Measurements from ENCODE around the gene LZTR1. TPM values are rescaled to one million over a fixed set of nuclear protein-coding genes. Genes with fewer than 3 reads are reported as not detected.

The LZTR1 gene
- total RNA-seq, 1 donor from 2014 or later, result 87.0 TPM

- H3K4me3 Mint-ChIP-seq (ENCODE audit: unreplicated experiment), result no peak overlapping the region
- DNase-seq (ENCODE audit: low spot score), result no peak
- peaks cover 11% of the 10 kb centered on the region for H3K4me1 Mint-ChIP-seq (ENCODE audit: low read depth)
- peaks cover 2% of the 10 kb centered on the region for H3K27me3 Mint-ChIP-seq (ENCODE audit: low read depth)
- H3K36me3 Mint-ChIP-seq (ENCODE audit: low read depth), result no peaks in the 10 kb centered on the region
- TF ChIP-seq, protein P1, sequence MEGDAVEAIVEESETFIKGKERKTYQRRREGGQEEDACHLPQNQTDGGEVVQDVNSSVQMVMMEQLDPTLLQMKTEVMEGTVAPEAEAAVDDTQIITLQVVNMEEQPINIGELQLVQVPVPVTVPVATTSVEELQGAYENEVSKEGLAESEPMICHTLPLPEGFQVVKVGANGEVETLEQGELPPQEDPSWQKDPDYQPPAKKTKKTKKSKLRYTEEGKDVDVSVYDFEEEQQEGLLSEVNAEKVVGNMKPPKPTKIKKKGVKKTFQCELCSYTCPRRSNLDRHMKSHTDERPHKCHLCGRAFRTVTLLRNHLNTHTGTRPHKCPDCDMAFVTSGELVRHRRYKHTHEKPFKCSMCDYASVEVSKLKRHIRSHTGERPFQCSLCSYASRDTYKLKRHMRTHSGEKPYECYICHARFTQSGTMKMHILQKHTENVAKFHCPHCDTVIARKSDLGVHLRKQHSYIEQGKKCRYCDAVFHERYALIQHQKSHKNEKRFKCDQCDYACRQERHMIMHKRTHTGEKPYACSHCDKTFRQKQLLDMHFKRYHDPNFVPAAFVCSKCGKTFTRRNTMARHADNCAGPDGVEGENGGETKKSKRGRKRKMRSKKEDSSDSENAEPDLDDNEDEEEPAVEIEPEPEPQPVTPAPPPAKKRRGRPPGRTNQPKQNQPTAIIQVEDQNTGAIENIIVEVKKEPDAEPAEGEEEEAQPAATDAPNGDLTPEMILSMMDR (IDR thresholded peaks at IDR 0.05), result no peak
- H3K27ac Mint-ChIP-seq (ENCODE audit: unreplicated experiment), result no peak overlapping the region
- peaks cover 10% of the 10 kb centered on the region for H3K9me3 Mint-ChIP-seq (ENCODE audit: low read depth)
Measured at GRCh38 chr22:20975541-20976290, 6.4 kb upstream of the LZTR1 start.

DNA sequence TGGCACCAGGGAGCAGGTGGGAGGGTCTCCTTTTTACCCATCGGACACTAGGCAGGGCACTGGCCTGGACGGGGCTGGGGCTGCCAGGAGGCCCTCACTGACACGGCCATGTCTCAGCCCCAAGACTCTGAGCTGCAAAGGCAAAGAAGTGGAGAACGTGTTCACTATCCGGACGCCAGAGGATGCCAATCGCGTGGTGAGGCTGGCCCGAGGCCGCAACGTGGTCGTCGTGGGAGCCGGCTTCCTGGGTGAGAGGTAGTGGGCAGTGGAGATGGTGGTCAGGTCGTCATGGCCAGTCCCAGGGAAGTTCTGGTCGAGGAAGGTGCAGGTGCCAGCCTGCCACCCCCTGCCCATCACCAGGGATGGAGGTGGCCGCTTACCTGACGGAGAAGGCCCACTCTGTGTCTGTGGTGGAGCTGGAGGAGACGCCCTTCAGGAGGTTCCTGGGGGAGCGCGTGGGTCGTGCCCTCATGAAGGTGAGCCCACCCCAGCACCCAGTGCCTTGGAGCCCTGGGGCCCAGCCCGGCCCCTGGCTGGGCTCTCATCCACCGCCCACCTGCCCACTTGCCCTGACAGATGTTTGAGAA is 5.7 kb upstream of the LZTR1 start:
- Mint-ChIP-seq H3K9me3 (ENCODE audit: low read depth) (peaks cover 10% of the 10 kb centered on the region), H3K27ac (ENCODE audit: unreplicated experiment) (no peak overlapping the region), H3K27me3 (ENCODE audit: low read depth) (peaks cover 2% of the 10 kb centered on the region), H3K36me3 (ENCODE audit: low read depth) (no peaks in the 10 kb centered on the region), H3K4me3 (ENCODE audit: unreplicated experiment) (no peak overlapping the region), H3K4me1 (ENCODE audit: low read depth) (peaks cover 16% of the 10 kb centered on the region)
- peak; percentile 83 for DNase-seq (ENCODE audit: low spot score)
- TF ChIP-seq, protein P1 (IDR thresholded peaks at IDR 0.05), result no peak

DNA sequence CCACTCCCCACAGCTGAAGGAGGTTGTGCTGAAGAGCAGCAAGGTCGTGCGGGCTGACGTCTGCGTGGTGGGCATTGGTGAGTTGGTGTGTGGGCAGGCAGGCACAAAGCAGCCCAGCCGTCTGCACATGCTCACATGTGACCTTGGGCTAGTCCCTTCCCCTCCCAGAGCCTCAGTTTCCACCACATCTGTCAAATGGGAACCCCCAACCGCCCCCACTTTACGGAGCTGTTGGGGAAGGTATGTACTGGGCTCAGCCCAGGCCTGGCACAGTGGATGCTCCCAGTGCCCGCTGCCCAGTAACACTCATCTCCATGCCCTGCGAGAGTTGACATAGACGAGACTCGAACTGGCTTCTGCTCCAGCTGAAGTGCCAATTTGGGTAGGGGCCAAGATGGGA is 5.1 kb upstream of the LZTR1 start:
- H3K4me1 Mint-ChIP-seq (ENCODE audit: low read depth), result peaks cover 19% of the 10 kb centered on the region
- TF ChIP-seq, protein P1 (IDR thresholded peaks at IDR 0.05), result no peak
- H3K4me3 Mint-ChIP-seq (ENCODE audit: unreplicated experiment), result no peak overlapping the region
- no peak overlapping the region for H3K27ac Mint-ChIP-seq (ENCODE audit: unreplicated experiment)
- H3K36me3 Mint-ChIP-seq (ENCODE audit: low read depth), result no peaks in the 10 kb centered on the region
- DNase-seq (ENCODE audit: low spot score), result no peak
- H3K9me3 Mint-ChIP-seq (ENCODE audit: low read depth), result peaks cover 10% of the 10 kb centered on the region
- H3K27me3 Mint-ChIP-seq (ENCODE audit: low read depth), result peaks cover 2% of the 10 kb centered on the region

- H3K9me3 Mint-ChIP-seq (ENCODE audit: low read depth), result peaks cover 10% of the 10 kb centered on the region
- no peak for DNase-seq (ENCODE audit: low spot score)
- H3K4me1 Mint-ChIP-seq (ENCODE audit: low read depth), result peaks cover 20% of the 10 kb centered on the region
- TF ChIP-seq, protein P1 (IDR thresholded peaks at IDR 0.05), result no peak
- no peak overlapping the region for H3K27ac Mint-ChIP-seq (ENCODE audit: unreplicated experiment)
- peaks cover 2% of the 10 kb centered on the region for H3K27me3 Mint-ChIP-seq (ENCODE audit: low read depth)
- H3K4me3 Mint-ChIP-seq (ENCODE audit: unreplicated experiment), result no peak overlapping the region
- no peaks in the 10 kb centered on the region for H3K36me3 Mint-ChIP-seq (ENCODE audit: low read depth)
Measured at GRCh38 chr22:20977516-20978170, 4.5 kb upstream of the LZTR1 start.

GRCh38 chr22:20978419-20978818 is 3.7 kb upstream of the LZTR1 start:
- TF ChIP-seq, protein P1 (IDR thresholded peaks at IDR 0.05), result no peak
- Mint-ChIP-seq H3K9me3 (ENCODE audit: low read depth) (peaks cover 10% of the 10 kb centered on the region), H3K27me3 (ENCODE audit: low read depth) (peaks cover 2% of the 10 kb centered on the region), H3K4me3 (ENCODE audit: unreplicated experiment) (no peak overlapping the region), H3K4me1 (ENCODE audit: low read depth) (peaks cover 28% of the 10 kb centered on the region), H3K36me3 (ENCODE audit: low read depth) (no peaks in the 10 kb centered on the region), H3K27ac (ENCODE audit: unreplicated experiment) (no peak overlapping the region)
- no peak for DNase-seq (ENCODE audit: low spot score)
